Keratinocyte (primary cell): Measurements from ENCODE around the gene DNAH12.
"Not testable (repeated sequence)": the region's sequence is repeated elsewhere in the genome, so short reads cannot be mapped to it uniquely, and the experiment has no call there.

Experiments used
- CTCF ChIP-seq, 3 experiments: IDR thresholded peaks in 1 of 3; conservative IDR thresholded peaks in 1 of 3; optimal IDR thresholded peaks in 1 of 3; 2 replicates in 2 of 3; 3 replicates in 1 of 3; pipeline versions ENCODE3 to v1.5.1; 2011; ENCODE audit warnings: low read length in 3 of 3, mild to moderate bottlenecking in 3 of 3, moderate library complexity in 2 of 3, control low read depth in 1 of 3, inconsistent platforms in 1 of 3; ENCODE audit not compliant: insufficient read depth in 2 of 3; ENCODE audit errors: extremely low read depth in 1 of 3
- EZH2 ChIP-seq: IDR thresholded peaks from one replicate; pipeline ENCODE4 v1.6.1; 2012; ENCODE audit warnings: inconsistent platforms, mild to moderate bottlenecking, low read length, moderate library complexity

- TF ChIP-seq CTCF (optimal IDR thresholded peaks at IDR 0.05 in 1 of 3, IDR thresholded peaks at IDR 0.05 in 1 of 3, conservative IDR thresholded peaks at IDR 0.05 in 1 of 3; ENCODE audit: extremely low read depth in 1 of 3, insufficient read depth in 2 of 3, low read length in 3 of 3); EZH2: not testable (repeated sequence)
Observed at GRCh38 chr3:57338272-57339070, 205.7 kb downstream of the DNAH12 start.
